ENCODE results near the gene MYH9.

The MYH9 gene

DNA sequence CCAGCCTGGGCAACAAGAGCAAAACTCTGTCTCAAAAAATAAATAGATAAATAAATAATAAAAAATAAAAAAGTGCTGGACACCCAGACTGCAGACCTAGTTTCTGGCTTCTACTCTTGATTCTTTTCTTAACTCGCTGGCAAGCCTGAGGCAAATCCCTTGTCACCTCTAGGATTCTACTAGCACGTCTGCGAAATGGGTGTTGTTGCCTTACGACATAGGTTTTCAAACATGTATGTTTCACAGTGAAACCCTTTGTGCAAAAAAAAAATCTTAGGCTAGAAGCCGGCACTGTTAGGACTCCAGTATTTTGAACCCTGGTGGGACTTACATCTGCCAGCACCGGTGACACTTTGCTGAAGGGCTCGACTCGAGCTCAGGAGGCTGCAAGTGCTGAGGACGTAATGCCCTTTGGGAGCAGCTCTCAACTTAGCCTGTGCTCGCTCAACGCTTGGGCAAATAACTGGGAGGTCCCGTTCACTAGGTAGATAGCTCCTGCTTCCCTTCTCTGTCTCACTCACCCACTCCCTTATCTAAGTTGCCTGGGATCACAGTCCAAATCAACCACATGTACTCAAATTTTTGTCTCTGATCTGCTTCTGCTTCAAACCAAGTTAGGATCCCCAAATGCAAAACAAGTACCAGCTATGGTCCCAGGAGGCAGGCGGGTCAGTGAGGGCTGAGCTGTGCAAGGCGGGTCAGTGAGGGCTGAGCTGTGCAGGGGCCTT is 34.7 kb upstream of the MYH9 start:
- no peak for DNase-seq (ENCODE audit: extremely low spot score)
- ChIA-PET CTCF (no interaction called here), POLR2A (interaction anchor here (1.2 kb wide), 1 partner anchor 60 kb away, joined by 3 read pairs; no protein-coding TSS in a partner anchor)
- no peak for TF ChIP-seq CTBP1 (IDR thresholded peaks at IDR 0.05; ENCODE audit: borderline replicate concordance)

DNA sequence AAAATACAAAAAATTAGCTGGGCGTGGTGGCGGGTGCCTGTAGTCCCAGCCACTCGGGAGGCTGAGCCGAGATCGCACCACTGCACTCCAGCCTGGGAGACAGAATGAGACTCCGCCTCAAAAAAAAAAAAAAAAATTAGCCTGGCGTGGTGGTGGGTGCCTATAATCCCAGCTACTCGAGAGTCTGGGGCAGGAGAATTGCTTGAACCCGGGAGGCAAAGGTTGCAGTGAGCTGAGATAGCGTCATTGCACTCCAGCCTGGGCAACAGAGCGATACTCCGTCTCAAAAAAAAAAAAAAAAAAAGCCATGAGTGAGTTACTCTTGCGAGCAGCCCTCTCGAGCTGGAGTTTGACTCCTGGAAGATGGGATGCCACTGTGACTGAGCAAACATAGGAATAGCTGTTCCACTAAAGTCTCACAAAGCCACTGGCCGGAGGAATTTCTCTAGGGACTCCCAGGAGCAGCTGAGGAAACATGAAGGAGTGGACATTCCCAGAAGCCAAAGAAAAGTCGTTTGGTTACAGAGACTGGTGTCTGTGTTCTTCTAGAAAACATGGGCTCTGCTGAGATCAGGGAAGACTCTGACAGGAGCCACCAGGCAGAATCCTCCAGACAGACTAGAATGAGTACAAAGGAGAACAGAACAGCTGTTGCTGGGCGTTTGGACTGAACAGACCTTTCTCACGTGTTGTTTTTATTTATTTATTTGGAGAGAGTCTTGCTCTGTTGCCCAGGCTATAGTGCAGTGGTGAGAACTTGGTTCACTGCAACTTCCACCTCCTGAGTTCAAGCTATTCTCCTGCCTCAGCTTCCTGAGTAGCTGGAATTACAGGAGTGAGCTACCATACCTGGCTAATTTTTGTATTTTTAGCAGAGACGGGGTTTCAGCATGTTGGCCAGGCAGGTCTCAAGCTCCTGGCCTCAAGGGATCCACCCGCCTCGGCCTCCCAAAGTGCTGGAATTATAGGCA is 32.4 kb upstream of the MYH9 start:
- no peak for DNase-seq (ENCODE audit: extremely low spot score)
- TF ChIP-seq ARNT (IDR thresholded peaks at IDR 0.05) (no peak), ZNF384 (IDR thresholded peaks at IDR 0.05) (peak; percentile 26; the same call in 1 of the 2 replicates), SUZ12 (IDR thresholded peaks at IDR 0.05) (no peak), TARDBP (IDR thresholded peaks at IDR 0.05) (no peak), FOXA1 (IDR thresholded peaks at IDR 0.05) (no peak)
- TF ChIP-seq, protein P1, sequence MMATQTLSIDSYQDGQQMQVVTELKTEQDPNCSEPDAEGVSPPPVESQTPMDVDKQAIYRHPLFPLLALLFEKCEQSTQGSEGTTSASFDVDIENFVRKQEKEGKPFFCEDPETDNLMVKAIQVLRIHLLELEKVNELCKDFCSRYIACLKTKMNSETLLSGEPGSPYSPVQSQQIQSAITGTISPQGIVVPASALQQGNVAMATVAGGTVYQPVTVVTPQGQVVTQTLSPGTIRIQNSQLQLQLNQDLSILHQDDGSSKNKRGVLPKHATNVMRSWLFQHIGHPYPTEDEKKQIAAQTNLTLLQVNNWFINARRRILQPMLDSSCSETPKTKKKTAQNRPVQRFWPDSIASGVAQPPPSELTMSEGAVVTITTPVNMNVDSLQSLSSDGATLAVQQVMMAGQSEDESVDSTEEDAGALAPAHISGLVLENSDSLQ (IDR thresholded peaks at IDR 0.05): no peak
- POLR2A ChIA-PET: interaction anchor here (3.1 kb wide), 1 partner anchor 10 kb away, joined by 14 read pairs; no protein-coding TSS in a partner anchor
- CTCF ChIA-PET: no interaction called here

DNA sequence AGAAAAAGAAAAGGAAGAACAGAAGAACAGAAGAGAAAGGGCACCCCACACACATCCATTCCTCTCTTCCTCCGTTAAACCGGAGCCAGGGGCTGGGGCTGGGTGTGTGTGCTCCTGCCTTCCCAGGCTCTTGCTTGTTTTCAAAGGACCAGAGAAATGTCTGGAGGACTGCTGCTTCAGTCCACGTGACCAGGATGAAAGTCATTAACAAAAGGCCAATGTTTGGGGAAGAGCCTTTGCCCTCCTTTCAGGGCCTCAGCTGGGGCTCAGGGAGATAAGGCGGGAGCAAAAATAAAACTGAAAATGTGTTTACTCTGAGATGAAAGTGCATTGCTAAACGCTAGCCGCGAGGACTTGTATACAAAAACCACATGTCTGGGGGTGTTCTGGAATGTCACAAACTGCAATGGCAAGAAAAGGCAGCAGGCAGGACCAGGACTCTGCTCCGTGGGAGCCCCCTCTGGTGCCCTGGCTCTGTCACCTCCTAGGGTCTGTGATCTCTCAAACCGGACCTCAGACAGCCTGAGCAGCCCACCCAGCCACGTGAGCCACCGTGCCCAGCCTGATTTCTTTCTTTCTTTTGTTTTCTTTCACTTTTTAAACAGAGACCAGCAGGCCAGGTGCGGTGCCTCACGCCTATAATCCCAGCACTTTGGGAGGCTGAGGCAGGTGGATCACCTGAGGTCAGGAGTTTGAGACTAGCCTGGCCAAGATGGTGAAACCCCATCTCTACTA is 31.6 kb upstream of the MYH9 start:
- no peak for DNase-seq (ENCODE audit: extremely low spot score)
- TF ChIP-seq ZNF384 (IDR thresholded peaks at IDR 0.05) (peak; percentile 53; the same call in 1 of the 2 replicates), SUZ12 (IDR thresholded peaks at IDR 0.05) (no peak)
- POLR2A ChIA-PET: interaction anchor here (3.1 kb wide), 1 partner anchor 9 kb away, joined by 14 read pairs; no protein-coding TSS in a partner anchor
- CTCF ChIA-PET: no interaction called here

DNA sequence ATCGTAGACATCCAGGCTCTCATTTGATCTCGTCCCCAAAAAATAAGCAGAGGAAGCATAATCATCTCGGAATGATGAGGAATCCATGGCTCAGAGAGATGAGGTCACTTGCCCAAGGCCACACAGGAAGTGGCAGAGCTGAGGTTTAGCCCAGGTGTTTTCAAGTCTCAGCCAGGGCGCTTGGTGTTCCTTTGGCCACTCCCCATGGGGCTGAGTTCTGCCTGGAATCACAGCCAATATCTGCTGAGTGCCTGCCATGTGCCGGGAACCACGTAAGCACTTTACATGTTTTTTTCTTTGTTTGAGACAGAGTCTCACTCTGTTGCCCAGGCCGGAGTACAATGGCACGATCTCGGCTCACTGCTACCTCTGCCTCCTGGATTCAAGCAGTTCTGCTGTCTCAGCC is 29.5 kb upstream of the MYH9 start:
- no peak for DNase-seq (ENCODE audit: extremely low spot score)
- TF ChIP-seq, protein P1 (IDR thresholded peaks at IDR 0.05): no peak
- TF ChIP-seq TARDBP (IDR thresholded peaks at IDR 0.05) (no peak), ARNT (IDR thresholded peaks at IDR 0.05) (no peak), HDGF (IDR thresholded peaks at IDR 0.05; ENCODE audit: borderline replicate concordance) (no peak), FOXK2 (IDR thresholded peaks at IDR 0.05) (no peak), CTBP1 (IDR thresholded peaks at IDR 0.05; ENCODE audit: borderline replicate concordance) (no peak), NFRKB (IDR thresholded peaks at IDR 0.05) (no peak), SUZ12 (IDR thresholded peaks at IDR 0.05) (no peak), ELF4 (IDR thresholded peaks at IDR 0.05) (no peak), SP1 (IDR thresholded peaks at IDR 0.05) (no peak), FOXA1 (IDR thresholded peaks at IDR 0.05) (no peak), L3MBTL2 (conservative IDR thresholded peaks at IDR 0.05) (no peak), LEF1 (IDR thresholded peaks at IDR 0.05; ENCODE audit: borderline replicate concordance) (no peak)
- ChIA-PET CTCF (no interaction called here), POLR2A (no interaction called here)

DNA sequence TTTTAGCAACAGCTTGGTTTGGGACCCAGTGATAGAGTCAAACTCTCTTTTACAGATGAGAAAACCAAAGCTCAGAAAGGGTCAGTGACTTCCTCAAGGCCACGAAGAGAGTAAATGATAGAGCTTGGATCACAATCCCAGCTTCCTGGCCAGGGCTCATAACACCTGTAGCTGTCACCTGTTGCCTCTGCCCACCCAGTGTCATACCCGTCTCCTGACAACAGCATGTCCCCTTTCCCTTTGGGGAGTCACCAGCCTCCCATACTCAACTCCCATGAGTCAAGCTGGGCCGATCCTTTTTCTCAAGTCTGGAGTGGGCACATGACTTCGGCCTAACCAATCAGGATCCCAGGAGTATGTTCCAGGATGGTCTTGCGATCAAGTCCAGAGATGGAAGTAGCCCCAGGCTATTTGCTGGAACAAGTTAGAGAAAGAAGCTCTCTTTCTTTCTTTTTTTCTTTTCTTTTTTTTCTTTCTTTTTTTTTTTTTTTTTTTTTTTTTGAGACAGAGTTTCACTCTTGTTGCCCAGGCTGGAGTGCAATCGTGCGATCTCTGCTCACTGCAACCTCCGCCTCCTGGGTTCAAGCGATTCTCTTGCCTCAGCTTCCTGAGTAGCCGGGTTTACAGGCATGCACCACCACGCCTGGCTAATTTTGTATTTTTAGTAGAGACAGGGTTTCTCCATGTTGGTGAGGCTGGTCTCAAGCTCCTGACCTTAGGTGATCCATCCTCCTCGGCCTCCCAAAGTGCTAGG is 27.8 kb upstream of the MYH9 start:
- no peak for DNase-seq (ENCODE audit: extremely low spot score)
- ChIA-PET POLR2A (no interaction called here), CTCF (interaction anchor here (0.7 kb wide), 1 partner anchor 129 kb away, joined by 6 read pairs; no protein-coding TSS in a partner anchor)
- TF ChIP-seq ELF4 (IDR thresholded peaks at IDR 0.05) (no peak), HDGF (IDR thresholded peaks at IDR 0.05; ENCODE audit: borderline replicate concordance) (no peak), NFRKB (IDR thresholded peaks at IDR 0.05) (no peak), ZNF384 (IDR thresholded peaks at IDR 0.05) (no peak), LEF1 (IDR thresholded peaks at IDR 0.05; ENCODE audit: borderline replicate concordance) (no peak), FOXM1 (IDR thresholded peaks at IDR 0.05; ENCODE audit: borderline replicate concordance) (no peak), CTBP1 (IDR thresholded peaks at IDR 0.05; ENCODE audit: borderline replicate concordance) (no peak), SUZ12 (IDR thresholded peaks at IDR 0.05) (no peak), SP1 (IDR thresholded peaks at IDR 0.05) (no peak), FOXK2 (IDR thresholded peaks at IDR 0.05) (no peak), FOXA1 (IDR thresholded peaks at IDR 0.05) (no peak), ARNT (IDR thresholded peaks at IDR 0.05) (no peak), BHLHE40 (IDR thresholded peaks at IDR 0.05; ENCODE audit: borderline replicate concordance) (no peak), L3MBTL2 (conservative IDR thresholded peaks at IDR 0.05) (no peak), TARDBP (IDR thresholded peaks at IDR 0.05) (no peak)
- TF ChIP-seq, protein P1 (IDR thresholded peaks at IDR 0.05): no peak

Data from HEK293T (cell line).